ENCODE measurements around the gene LYZL2.
"Not testable (repeated sequence)": the region's sequence is repeated elsewhere in the genome, so short reads cannot be mapped to it uniquely, and the experiment has no call there.

DNA sequence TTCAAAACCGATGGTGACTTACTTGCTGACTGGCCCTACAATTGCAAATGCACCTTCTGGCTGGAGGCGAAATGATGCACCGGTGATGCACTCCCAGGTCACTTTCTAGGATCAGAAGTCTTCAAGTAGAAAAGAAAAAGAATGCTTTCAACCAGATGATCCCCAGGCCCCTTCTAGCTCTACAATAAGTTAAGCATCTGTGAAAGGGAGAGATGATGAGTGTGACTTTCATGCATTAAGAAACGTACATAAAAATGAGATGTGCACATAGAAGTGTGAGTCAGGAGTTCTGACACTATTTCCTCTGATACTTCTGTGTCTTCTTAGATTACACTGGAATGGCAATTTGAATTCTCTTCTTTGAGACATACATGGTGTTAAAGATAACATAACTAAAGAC, 42.8 kb upstream of the LYZL2 start:
- TF ChIP-seq, protein P1, sequence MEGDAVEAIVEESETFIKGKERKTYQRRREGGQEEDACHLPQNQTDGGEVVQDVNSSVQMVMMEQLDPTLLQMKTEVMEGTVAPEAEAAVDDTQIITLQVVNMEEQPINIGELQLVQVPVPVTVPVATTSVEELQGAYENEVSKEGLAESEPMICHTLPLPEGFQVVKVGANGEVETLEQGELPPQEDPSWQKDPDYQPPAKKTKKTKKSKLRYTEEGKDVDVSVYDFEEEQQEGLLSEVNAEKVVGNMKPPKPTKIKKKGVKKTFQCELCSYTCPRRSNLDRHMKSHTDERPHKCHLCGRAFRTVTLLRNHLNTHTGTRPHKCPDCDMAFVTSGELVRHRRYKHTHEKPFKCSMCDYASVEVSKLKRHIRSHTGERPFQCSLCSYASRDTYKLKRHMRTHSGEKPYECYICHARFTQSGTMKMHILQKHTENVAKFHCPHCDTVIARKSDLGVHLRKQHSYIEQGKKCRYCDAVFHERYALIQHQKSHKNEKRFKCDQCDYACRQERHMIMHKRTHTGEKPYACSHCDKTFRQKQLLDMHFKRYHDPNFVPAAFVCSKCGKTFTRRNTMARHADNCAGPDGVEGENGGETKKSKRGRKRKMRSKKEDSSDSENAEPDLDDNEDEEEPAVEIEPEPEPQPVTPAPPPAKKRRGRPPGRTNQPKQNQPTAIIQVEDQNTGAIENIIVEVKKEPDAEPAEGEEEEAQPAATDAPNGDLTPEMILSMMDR (IDR thresholded peaks at IDR 0.05; ENCODE audit: poor library complexity, severe bottlenecking): not testable (repeated sequence)
- TF ChIP-seq POLR2AphosphoS5 (IDR thresholded peaks at IDR 0.05); RAD21 (conservative IDR thresholded peaks at IDR 0.05); EP300 (conservative IDR thresholded peaks at IDR 0.05; ENCODE audit: poor library complexity, severe bottlenecking); EZH2 (IDR thresholded peaks at IDR 0.05; ENCODE audit: borderline replicate concordance, insufficient read depth, low read length, poor library complexity, severe bottlenecking); SMC3 (conservative IDR thresholded peaks at IDR 0.05; ENCODE audit: poor library complexity); TAF1 (IDR thresholded peaks at IDR 0.05; ENCODE audit: low read depth); MXI1 (conservative IDR thresholded peaks at IDR 0.05; ENCODE audit: poor library complexity, severe bottlenecking): not testable (repeated sequence)
- TF ChIP-seq, protein P2, sequence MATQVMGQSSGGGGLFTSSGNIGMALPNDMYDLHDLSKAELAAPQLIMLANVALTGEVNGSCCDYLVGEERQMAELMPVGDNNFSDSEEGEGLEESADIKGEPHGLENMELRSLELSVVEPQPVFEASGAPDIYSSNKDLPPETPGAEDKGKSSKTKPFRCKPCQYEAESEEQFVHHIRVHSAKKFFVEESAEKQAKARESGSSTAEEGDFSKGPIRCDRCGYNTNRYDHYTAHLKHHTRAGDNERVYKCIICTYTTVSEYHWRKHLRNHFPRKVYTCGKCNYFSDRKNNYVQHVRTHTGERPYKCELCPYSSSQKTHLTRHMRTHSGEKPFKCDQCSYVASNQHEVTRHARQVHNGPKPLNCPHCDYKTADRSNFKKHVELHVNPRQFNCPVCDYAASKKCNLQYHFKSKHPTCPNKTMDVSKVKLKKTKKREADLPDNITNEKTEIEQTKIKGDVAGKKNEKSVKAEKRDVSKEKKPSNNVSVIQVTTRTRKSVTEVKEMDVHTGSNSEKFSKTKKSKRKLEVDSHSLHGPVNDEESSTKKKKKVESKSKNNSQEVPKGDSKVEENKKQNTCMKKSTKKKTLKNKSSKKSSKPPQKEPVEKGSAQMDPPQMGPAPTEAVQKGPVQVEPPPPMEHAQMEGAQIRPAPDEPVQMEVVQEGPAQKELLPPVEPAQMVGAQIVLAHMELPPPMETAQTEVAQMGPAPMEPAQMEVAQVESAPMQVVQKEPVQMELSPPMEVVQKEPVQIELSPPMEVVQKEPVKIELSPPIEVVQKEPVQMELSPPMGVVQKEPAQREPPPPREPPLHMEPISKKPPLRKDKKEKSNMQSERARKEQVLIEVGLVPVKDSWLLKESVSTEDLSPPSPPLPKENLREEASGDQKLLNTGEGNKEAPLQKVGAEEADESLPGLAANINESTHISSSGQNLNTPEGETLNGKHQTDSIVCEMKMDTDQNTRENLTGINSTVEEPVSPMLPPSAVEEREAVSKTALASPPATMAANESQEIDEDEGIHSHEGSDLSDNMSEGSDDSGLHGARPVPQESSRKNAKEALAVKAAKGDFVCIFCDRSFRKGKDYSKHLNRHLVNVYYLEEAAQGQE (IDR thresholded peaks at IDR 0.05; ENCODE audit: borderline replicate concordance): not testable (repeated sequence)

All from neural cell (in vitro differentiated cells).